NCI-H524 treated with DMSO at 0.1 percent for 48 hours (cell line): ENCODE results near the gene NARS2.
"Not testable (repeated sequence)": the region's sequence is repeated elsewhere in the genome, so short reads cannot be mapped to it uniquely, and the experiment has no call there.

ENCODE experiments used
- DNase-seq: peaks from one replicate; lab custom pipeline; 2025; lab: John Stamatoyannopoulos, UW

NARS2 gene

GRCh38 chr11:78541537-78541936 lies 33.1 kb downstream of the NARS2 start:
- no peak for DNase-seq

GRCh38 chr11:78540256-78540655 lies 34.4 kb downstream of the NARS2 start:
- no peak for DNase-seq

GRCh38 chr11:78539506-78539905 lies 35.2 kb downstream of the NARS2 start:
- DNase-seq, result no peak

GRCh38 chr11:78536933-78537332 lies 37.7 kb downstream of the NARS2 start:
- no peak for DNase-seq

GRCh38 chr11:78535920-78536319 lies 38.7 kb downstream of the NARS2 start:
- no peak for DNase-seq

GRCh38 chr11:78535027-78535426 lies 39.6 kb downstream of the NARS2 start:
- no peak for DNase-seq

- DNase-seq, result no peak
These were observed 41.3 kb downstream of the NARS2 start for GRCh38 chr11:78533399-78533798.

GRCh38 chr11:78532991-78533390 lies 41.7 kb downstream of the NARS2 start:
- DNase-seq, result no peak

GRCh38 chr11:78526497-78527146 lies 48.0 kb downstream of the NARS2 start:
- DNase-seq, result no peak

- DNase-seq, result no peak
These were observed 48.9 kb downstream of the NARS2 start for GRCh38 chr11:78525720-78526119.

- no peak for DNase-seq
These were observed 54.4 kb downstream of the NARS2 start for GRCh38 chr11:78520230-78520629.

- no peak for DNase-seq
These were observed 58.4 kb downstream of the NARS2 start for GRCh38 chr11:78516281-78516680.

- no peak for DNase-seq
These were observed 59.7 kb downstream of the NARS2 start for GRCh38 chr11:78514922-78515502.

- DNase-seq, result not testable (repeated sequence)
These were observed 61.6 kb downstream of the NARS2 start for GRCh38 chr11:78513085-78513484.

GRCh38 chr11:78510597-78510996 lies 64.1 kb downstream of the NARS2 start:
- DNase-seq, result no peak

- DNase-seq, result no peak
These were observed 64.6 kb downstream of the NARS2 start for GRCh38 chr11:78510025-78510596.

GRCh38 chr11:78504708-78505107 lies 70.0 kb downstream of the NARS2 start:
- no peak for DNase-seq

GRCh38 chr11:78504181-78504580 lies 70.5 kb downstream of the NARS2 start:
- no peak for DNase-seq

- no peak for DNase-seq
These were observed 74.7 kb downstream of the NARS2 start for GRCh38 chr11:78499971-78500370.

- no peak for DNase-seq
These were observed 77.4 kb downstream of the NARS2 start for GRCh38 chr11:78497293-78497692.

- DNase-seq, result no peak
These were observed 81.2 kb downstream of the NARS2 start for GRCh38 chr11:78493413-78493975.

GRCh38 chr11:78492973-78493372 lies 81.7 kb downstream of the NARS2 start:
- no peak for DNase-seq

GRCh38 chr11:78489184-78489583 lies 85.5 kb downstream of the NARS2 start:
- no peak for DNase-seq
